ENCODE data around the gene GTPBP10. TPM values are rescaled to one million over a fixed set of nuclear protein-coding genes. Genes with fewer than 3 reads are reported as not detected.

GTPBP10 gene
- total and polyA plus RNA-seq, 2 donors (not counting 1 experiment from before 2014, with no cell fraction given), result 13.4 to 24.7 TPM

- Histone ChIP-seq H3K4me2 (ENCODE audit: extremely low read depth, insufficient read depth, low read length) (no peak overlapping the region), H2AFZ (ENCODE audit: low read length) (no peak overlapping the region), H3K9ac (ENCODE audit: insufficient read depth, low read length) (no peak overlapping the region), H3K4me3 (replicated peaks in 1 of 4; ENCODE audit: control extremely low read depth in 1 of 4, insufficient read depth in 1 of 4, low read depth in 3 of 4, low read length in 4 of 4) (no peak overlapping the region), H3K79me2 (ENCODE audit: control insufficient read depth, insufficient read depth, low read length) (no peaks in the 10 kb centered on the region), H3K27ac (ENCODE audit: insufficient read depth, low read length) (no peak overlapping the region), H3K9me3 (ENCODE audit: control insufficient read depth, insufficient read depth, low read depth, low read length) (no peaks in the 10 kb centered on the region), H3K4me1 (ENCODE audit: control insufficient read depth, extremely low read depth, insufficient read depth, low read length) (no peaks in the 10 kb centered on the region), H3K36me3 (ENCODE audit: control insufficient read depth, insufficient read depth, low read length) (no peaks in the 10 kb centered on the region), H3K27me3 (ENCODE audit: control insufficient read depth, insufficient read depth, low read length) (no peaks in the 10 kb centered on the region), H4K20me1 (ENCODE audit: control insufficient read depth, extremely low read depth, insufficient read depth, low read length) (no peaks in the 10 kb centered on the region)
- TF ChIP-seq EZH2 (IDR thresholded peaks at IDR 0.05; ENCODE audit: low read length, missing control alignments) (no peak), CTCF (conservative IDR thresholded peaks at IDR 0.05 in 1 of 2, IDR thresholded peaks at IDR 0.05 in 1 of 2; ENCODE audit: low read depth in 1 of 2, low read length in 2 of 2) (no peak)
- no peak for DNase-seq (ENCODE audit: low read depth in 2 of 2)
Observed at GRCh38 chr7:90421651-90422050, 75.1 kb downstream of the GTPBP10 start.

- no peak overlapping the region for H3K27ac ChIP-seq (ENCODE audit: insufficient read depth, low read length)
- no peak overlapping the region for H3K9ac ChIP-seq (ENCODE audit: insufficient read depth, low read length)
- H3K79me2 ChIP-seq (ENCODE audit: control insufficient read depth, insufficient read depth, low read length), result no peaks in the 10 kb centered on the region
- no peaks in the 10 kb centered on the region for H3K27me3 ChIP-seq (ENCODE audit: control insufficient read depth, insufficient read depth, low read length)
- H3K4me3 ChIP-seq (replicated peaks in 1 of 4; ENCODE audit: control extremely low read depth in 1 of 4, insufficient read depth in 1 of 4, low read depth in 3 of 4, low read length in 4 of 4), result no peak overlapping the region
- H4K20me1 ChIP-seq (ENCODE audit: control insufficient read depth, extremely low read depth, insufficient read depth, low read length), result no peaks in the 10 kb centered on the region
- TF ChIP-seq EZH2 (IDR thresholded peaks at IDR 0.05; ENCODE audit: low read length, missing control alignments) (no peak), CTCF (conservative IDR thresholded peaks at IDR 0.05 in 1 of 2, IDR thresholded peaks at IDR 0.05 in 1 of 2; ENCODE audit: low read depth in 1 of 2, low read length in 2 of 2) (no peak)
- no peak overlapping the region for H3K4me2 ChIP-seq (ENCODE audit: extremely low read depth, insufficient read depth, low read length)
- DNase-seq (ENCODE audit: low read depth in 2 of 2), result no peak
- no peak overlapping the region for H2AFZ ChIP-seq (ENCODE audit: low read length)
- no peaks in the 10 kb centered on the region for H3K4me1 ChIP-seq (ENCODE audit: control insufficient read depth, extremely low read depth, insufficient read depth, low read length)
- H3K9me3 ChIP-seq (ENCODE audit: control insufficient read depth, insufficient read depth, low read depth, low read length), result no peaks in the 10 kb centered on the region
- no peaks in the 10 kb centered on the region for H3K36me3 ChIP-seq (ENCODE audit: control insufficient read depth, insufficient read depth, low read length)
Observed at GRCh38 chr7:90424720-90425119, 78.2 kb downstream of the GTPBP10 start.

- no peaks in the 10 kb centered on the region for H3K9me3 ChIP-seq (ENCODE audit: control insufficient read depth, insufficient read depth, low read depth, low read length)
- no peaks in the 10 kb centered on the region for H3K36me3 ChIP-seq (ENCODE audit: control insufficient read depth, insufficient read depth, low read length)
- H2AFZ ChIP-seq (ENCODE audit: low read length), result no peak overlapping the region
- H3K9ac ChIP-seq (ENCODE audit: insufficient read depth, low read length), result no peak overlapping the region
- no peak overlapping the region for H3K27ac ChIP-seq (ENCODE audit: insufficient read depth, low read length)
- TF ChIP-seq EZH2 (IDR thresholded peaks at IDR 0.05; ENCODE audit: low read length, missing control alignments) (no peak), CTCF (conservative IDR thresholded peaks at IDR 0.05 in 1 of 2, IDR thresholded peaks at IDR 0.05 in 1 of 2; ENCODE audit: low read depth in 1 of 2, low read length in 2 of 2) (no peak)
- no peak overlapping the region for H3K4me2 ChIP-seq (ENCODE audit: extremely low read depth, insufficient read depth, low read length)
- no peaks in the 10 kb centered on the region for H4K20me1 ChIP-seq (ENCODE audit: control insufficient read depth, extremely low read depth, insufficient read depth, low read length)
- no peaks in the 10 kb centered on the region for H3K4me1 ChIP-seq (ENCODE audit: control insufficient read depth, extremely low read depth, insufficient read depth, low read length)
- no peak for DNase-seq (ENCODE audit: low read depth in 2 of 2)
- no peaks in the 10 kb centered on the region for H3K27me3 ChIP-seq (ENCODE audit: control insufficient read depth, insufficient read depth, low read length)
- H3K4me3 ChIP-seq (replicated peaks in 1 of 4; ENCODE audit: control extremely low read depth in 1 of 4, insufficient read depth in 1 of 4, low read depth in 3 of 4, low read length in 4 of 4), result no peak overlapping the region
- H3K79me2 ChIP-seq (ENCODE audit: control insufficient read depth, insufficient read depth, low read length), result no peaks in the 10 kb centered on the region
Observed at GRCh38 chr7:90425376-90425775, 78.9 kb downstream of the GTPBP10 start.

All from fibroblast of lung (primary cell).